Peyer's patch (tissue), 4 donors: Measurements from ENCODE around the gene SPATS2.

Experiments used
- POLR2A ChIP-seq, 2 donors: fragments of 450-650 bp; IDR thresholded peaks; one replicate each; pipeline ENCODE4 v1.5.1; 2017; ENCODE audit warnings: antibody characterized with exemption in 2 of 2, mild to moderate bottlenecking in 2 of 2, moderate library complexity in 2 of 2
- TF ChIP-seq, protein P1 (sequence below), 6 experiments: fragments of 450-650 bp in 4 of 6; fragments of 200-600 bp in 2 of 6; sonication (generic) in 1 of 6; IDR thresholded peaks; one replicate each; pipeline ENCODE4 v1.5.1; 2017 to 2019; ENCODE audit warnings: antibody characterized with exemption in 6 of 6, mild to moderate bottlenecking in 3 of 6, moderate library complexity in 1 of 6

DNA sequence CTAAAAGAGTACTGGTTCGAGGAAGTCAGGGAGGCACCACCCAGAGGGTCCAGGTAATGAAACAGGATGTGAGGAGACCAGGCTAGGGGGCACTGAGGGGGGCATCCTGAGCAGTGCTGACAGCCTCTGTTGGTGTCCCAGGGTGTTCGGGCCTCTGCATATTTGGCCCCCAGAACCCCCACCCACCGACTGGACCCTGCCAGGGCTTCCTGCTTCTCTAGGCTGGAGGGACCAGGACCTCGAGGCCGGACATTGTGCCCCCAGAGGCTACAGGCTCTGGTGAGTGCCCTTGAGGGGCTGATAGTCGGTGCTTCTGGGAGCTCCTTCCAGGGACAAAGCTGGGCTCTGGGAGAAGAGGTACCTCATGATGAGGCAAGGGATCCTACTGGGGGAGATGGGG is 41.7 kb upstream of the SPATS2 start:
- TF ChIP-seq, protein P1, sequence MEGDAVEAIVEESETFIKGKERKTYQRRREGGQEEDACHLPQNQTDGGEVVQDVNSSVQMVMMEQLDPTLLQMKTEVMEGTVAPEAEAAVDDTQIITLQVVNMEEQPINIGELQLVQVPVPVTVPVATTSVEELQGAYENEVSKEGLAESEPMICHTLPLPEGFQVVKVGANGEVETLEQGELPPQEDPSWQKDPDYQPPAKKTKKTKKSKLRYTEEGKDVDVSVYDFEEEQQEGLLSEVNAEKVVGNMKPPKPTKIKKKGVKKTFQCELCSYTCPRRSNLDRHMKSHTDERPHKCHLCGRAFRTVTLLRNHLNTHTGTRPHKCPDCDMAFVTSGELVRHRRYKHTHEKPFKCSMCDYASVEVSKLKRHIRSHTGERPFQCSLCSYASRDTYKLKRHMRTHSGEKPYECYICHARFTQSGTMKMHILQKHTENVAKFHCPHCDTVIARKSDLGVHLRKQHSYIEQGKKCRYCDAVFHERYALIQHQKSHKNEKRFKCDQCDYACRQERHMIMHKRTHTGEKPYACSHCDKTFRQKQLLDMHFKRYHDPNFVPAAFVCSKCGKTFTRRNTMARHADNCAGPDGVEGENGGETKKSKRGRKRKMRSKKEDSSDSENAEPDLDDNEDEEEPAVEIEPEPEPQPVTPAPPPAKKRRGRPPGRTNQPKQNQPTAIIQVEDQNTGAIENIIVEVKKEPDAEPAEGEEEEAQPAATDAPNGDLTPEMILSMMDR (IDR thresholded peaks at IDR 0.05) = no peak
- no peak for TF ChIP-seq POLR2A (IDR thresholded peaks at IDR 0.05)
